HepG2 (cell line): ENCODE data around the gene LIM2. TPM values are rescaled to one million over a fixed set of nuclear protein-coding genes. Genes with fewer than 3 reads are reported as not detected.

Experiments used
- DPF2 ChIP-seq: sonication (generic); formaldehyde crosslinking; IDR thresholded peaks from 2 replicates; pipeline ENCODE4 v1.4.0; 2020; ENCODE audit warnings: mild to moderate bottlenecking, low read depth, missing genetic modification reagents, borderline replicate concordance
- FOXK2 ChIP-seq: fragments of 450-650 bp; IDR thresholded peaks from 2 replicates; pipeline ENCODE4 v1.6.1; 2016
- GABPB1 ChIP-seq: IDR thresholded peaks from 2 replicates; pipeline ENCODE4 v1.6.1; 2016; ENCODE audit warnings: mild to moderate bottlenecking, missing genetic modification reagents, moderate library complexity, missing compliant biosample characterization
- HNF1B ChIP-seq: sonication (generic); formaldehyde crosslinking; IDR thresholded peaks from 2 replicates; pipeline ENCODE4 v1.5.1; 2020; ENCODE audit warnings: mild to moderate bottlenecking, moderate library complexity, missing genetic modification reagents
- IRF1 ChIP-seq: sonication (generic); formaldehyde crosslinking; IDR thresholded peaks from 2 replicates; pipeline ENCODE4 v1.4.0; 2020; ENCODE audit warnings: low read depth, mild to moderate bottlenecking, missing genetic modification reagents
- IRF2 ChIP-seq: IDR thresholded peaks from 2 replicates; pipeline ENCODE4 v1.6.1; 2018; ENCODE audit warnings: missing genetic modification reagents, missing compliant biosample characterization
- NCOR1 ChIP-seq: fragments of 200-600 bp; sonication (generic); IDR thresholded peaks from 2 replicates; pipeline ENCODE4 v1.7.0; 2017; ENCODE audit warnings: antibody characterized with exemption, low read length, borderline replicate concordance
- PAX8 ChIP-seq: sonication (generic); formaldehyde crosslinking; IDR thresholded peaks from 2 replicates; pipeline ENCODE4 v1.8.0; 2022; ENCODE audit warnings: mild to moderate bottlenecking, missing genetic modification reagents, borderline replicate concordance
- PHF8 ChIP-seq: sonication (generic); formaldehyde crosslinking; IDR thresholded peaks from 2 replicates; pipeline ENCODE4 v1.5.0; 2020; ENCODE audit warnings: missing genetic modification reagents
- POLR2A ChIP-seq, 2 experiments: IDR thresholded peaks; 2 replicates each; pipeline ENCODE4 v1.6.1; 2011; ENCODE audit warnings: low read depth in 2 of 2, low read length in 2 of 2, mild to moderate bottlenecking in 1 of 2, moderate library complexity in 1 of 2; ENCODE audit not compliant: insufficient read depth in 1 of 2
- RNF2 ChIP-seq: fragments of 450-650 bp; conservative IDR thresholded peaks from 2 replicates; pipeline ENCODE4 v1.6.1; 2016; ENCODE audit warnings: low read depth
- SALL1 ChIP-seq: sonication (generic); formaldehyde crosslinking; IDR thresholded peaks from 2 replicates; pipeline ENCODE4 v1.8.0; 2022; ENCODE audit warnings: mild to moderate bottlenecking, missing genetic modification reagents
- SMAD9 ChIP-seq: sonication (generic); formaldehyde crosslinking; IDR thresholded peaks from 2 replicates; pipeline ENCODE4 v1.5.1; 2020; ENCODE audit warnings: mild to moderate bottlenecking, missing genetic modification reagents
- SP1 ChIP-seq, 2 experiments: fragments of 450-650 bp in 1 of 2; sonication (generic) in 1 of 2; formaldehyde crosslinking in 1 of 2; IDR thresholded peaks; 2 replicates each; pipeline versions ENCODE4 v1.4.0 to v1.6.1; 2016 to 2020; ENCODE audit warnings: missing genetic modification reagents in 1 of 2
- SP4 ChIP-seq: sonication (generic); formaldehyde crosslinking; IDR thresholded peaks from 2 replicates; pipeline ENCODE4 v1.8.1; 2023; ENCODE audit warnings: mild to moderate bottlenecking, missing genetic modification reagents
- ZBTB14 ChIP-seq: sonication (generic); formaldehyde crosslinking; IDR thresholded peaks from 2 replicates; pipeline ENCODE4 v1.4.0; 2020; ENCODE audit warnings: missing genetic modification reagents
- ZNF232 ChIP-seq: sonication (generic); formaldehyde crosslinking; IDR thresholded peaks from 2 replicates; pipeline ENCODE4 v1.4.0; 2020; ENCODE audit warnings: missing genetic modification reagents, borderline replicate concordance
- ZNF281 ChIP-seq: sonication (generic); formaldehyde crosslinking; IDR thresholded peaks from 2 replicates; pipeline ENCODE4 v1.4.0; 2020; ENCODE audit warnings: missing genetic modification reagents, borderline replicate concordance
- ZNF337 ChIP-seq: sonication (generic); formaldehyde crosslinking; IDR thresholded peaks from 2 replicates; pipeline ENCODE4 v1.5.1; 2020; ENCODE audit warnings: missing genetic modification reagents, low read depth, mild to moderate bottlenecking, borderline replicate concordance
- ZNF484 ChIP-seq: sonication (generic); formaldehyde crosslinking; IDR thresholded peaks from 2 replicates; pipeline ENCODE4 v1.5.1; 2020; ENCODE audit warnings: mild to moderate bottlenecking, low read depth, missing genetic modification reagents, borderline replicate concordance
- ZNF513 ChIP-seq: sonication (generic); formaldehyde crosslinking; conservative IDR thresholded peaks from 2 replicates; pipeline ENCODE4 v1.5.0; 2020; ENCODE audit warnings: missing genetic modification reagents
- ZNF605 ChIP-seq: sonication (generic); formaldehyde crosslinking; IDR thresholded peaks from 2 replicates; pipeline ENCODE4 v1.8.0; 2022; ENCODE audit warnings: mild to moderate bottlenecking, missing genetic modification reagents
- ZNF83 ChIP-seq: sonication (generic); formaldehyde crosslinking; IDR thresholded peaks from 2 replicates; pipeline ENCODE4 v1.4.0; 2020; ENCODE audit warnings: missing genetic modification reagents, mild to moderate bottlenecking, borderline replicate concordance
- ZSCAN9 ChIP-seq: IDR thresholded peaks from 2 replicates; pipeline ENCODE4 v1.6.1; 2016; ENCODE audit warnings: borderline replicate concordance
- polyA plus RNA-seq, 8 experiments: library from polyadenylated mRNA; depleted of rRNA in 3 of 8; stranded (reverse) in 7 of 8; unstranded in 1 of 8; fragments of >200 nt; fragmentation: Illumina TruSeq in 4 of 8; extraction: Trizol in 4 of 8; gene quantifications; 2 replicates each; pipeline versions ENCODE4 v1.2.1 to v1.2.3, GENCODE V29; 2011 to 2016; ENCODE audit warnings: low read depth in 4 of 8, missing spikeins in 1 of 8, mixed read lengths in 1 of 8; ENCODE audit not compliant: insufficient read depth in 1 of 8
- total RNA-seq, 5 experiments: library from RNA; depleted of rRNA; stranded (reverse); fragments of >200 nt; fragmentation: Illumina TruSeq; extraction: Trizol; gene quantifications; 2 replicates each; pipeline ENCODE4 v1.2.3, GENCODE V29; 2016; ENCODE audit warnings: low read depth in 1 of 5

The LIM2 gene
- total and polyA plus RNA-seq, 2 of the 13 experiments (the other 11 are each of a cell fraction or from before 2014, with no cell fraction given), result 1.3 TPM; not detected in 1

GRCh38 chr19:51354742-51355148, 33.0 kb downstream of the LIM2 start (continued):
- TF ChIP-seq IRF1, result no peak
- no peak for TF ChIP-seq ZNF513 (CRISPR knock-in tag)
- no peak for TF ChIP-seq SMAD9 (CRISPR knock-in tag)
- no peak; a peak in 2 of 4 replicates for TF ChIP-seq POLR2A (IDR thresholded peaks at IDR 0.05; ENCODE audit: insufficient read depth in 1 of 2, low read depth in 2 of 2, low read length in 2 of 2)
- TF ChIP-seq IRF2 (CRISPR knock-in tag), result peak; percentile 21; the same call in 1 of the 2 replicates
- TF ChIP-seq HNF1B, result 0 out of 2 replicates have a peak, but pooled peaks have one; percentile 5
- no peak for TF ChIP-seq GABPB1 (CRISPR knock-in tag)
- no peak for TF ChIP-seq SP1 (IDR thresholded peaks at IDR 0.05)
- TF ChIP-seq SP1 (CRISPR knock-in tag; IDR thresholded peaks at IDR 0.05), result peak; percentile 69; the same call in 1 of the 2 replicates
- TF ChIP-seq ZNF605 (CRISPR knock-in tag), result 0 out of 2 replicates have a peak, but pooled peaks have one; percentile 1
- no peak for TF ChIP-seq ZNF83 (CRISPR knock-in tag)
- TF ChIP-seq ZNF337 (CRISPR knock-in tag), result no peak
- no peak; the same call in 1 of the 2 replicates for TF ChIP-seq ZSCAN9 (CRISPR knock-in tag)
- TF ChIP-seq RNF2, result no peak
- TF ChIP-seq PAX8 (CRISPR knock-in tag), result no peak
- no peak; the same call in 1 of the 2 replicates for TF ChIP-seq ZNF281
- TF ChIP-seq ZNF232 (CRISPR knock-in tag), result no peak
- peak; percentile 85 for TF ChIP-seq SALL1 (CRISPR knock-in tag)
- no peak for TF ChIP-seq FOXK2
- peak; percentile 53; the same call in 1 of the 2 replicates for TF ChIP-seq SP4
- TF ChIP-seq ZNF484 (CRISPR knock-in tag), result no peak
- TF ChIP-seq PHF8 (CRISPR knock-in tag), result no peak; the same call in 1 of the 2 replicates
- no peak for TF ChIP-seq NCOR1
- no peak for TF ChIP-seq DPF2 (CRISPR knock-in tag)
- TF ChIP-seq ZBTB14 (CRISPR knock-in tag), result no peak
